C4-2B (cell line): ENCODE results near the gene ADAT3.

Source experiments
- ZFX ChIP-seq: fragments of 450-650 bp; IDR thresholded peaks from 2 replicates; pipeline ENCODE4 v1.6.1; 2017
- TF ChIP-seq, protein P1 (sequence below): fragments of 450-650 bp; conservative IDR thresholded peaks from 2 replicates; pipeline ENCODE4 v1.5.1; 2017; ENCODE audit warnings: mild to moderate bottlenecking

DNA sequence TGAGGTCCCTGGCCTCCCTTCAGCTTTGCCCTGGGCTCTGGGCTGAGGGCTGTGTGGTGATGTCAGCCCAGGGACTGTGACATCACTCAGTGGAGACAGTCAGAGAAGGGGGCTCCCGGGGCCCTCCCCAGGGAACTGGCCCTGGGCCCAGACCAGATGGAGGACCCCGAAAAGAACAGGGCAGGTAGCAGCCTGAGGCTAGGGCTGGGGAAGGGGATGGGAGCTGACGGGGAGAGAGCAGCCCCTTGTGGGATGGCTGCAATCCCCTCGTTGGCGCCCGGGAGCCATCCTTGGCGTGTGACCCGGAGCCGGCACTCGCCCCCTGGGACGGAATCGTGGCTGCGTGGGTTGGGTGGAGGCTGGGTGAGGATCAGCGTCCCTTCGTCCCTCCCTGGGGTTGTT, 49.3 kb downstream of the ADAT3 start:
- TF ChIP-seq, protein P1, sequence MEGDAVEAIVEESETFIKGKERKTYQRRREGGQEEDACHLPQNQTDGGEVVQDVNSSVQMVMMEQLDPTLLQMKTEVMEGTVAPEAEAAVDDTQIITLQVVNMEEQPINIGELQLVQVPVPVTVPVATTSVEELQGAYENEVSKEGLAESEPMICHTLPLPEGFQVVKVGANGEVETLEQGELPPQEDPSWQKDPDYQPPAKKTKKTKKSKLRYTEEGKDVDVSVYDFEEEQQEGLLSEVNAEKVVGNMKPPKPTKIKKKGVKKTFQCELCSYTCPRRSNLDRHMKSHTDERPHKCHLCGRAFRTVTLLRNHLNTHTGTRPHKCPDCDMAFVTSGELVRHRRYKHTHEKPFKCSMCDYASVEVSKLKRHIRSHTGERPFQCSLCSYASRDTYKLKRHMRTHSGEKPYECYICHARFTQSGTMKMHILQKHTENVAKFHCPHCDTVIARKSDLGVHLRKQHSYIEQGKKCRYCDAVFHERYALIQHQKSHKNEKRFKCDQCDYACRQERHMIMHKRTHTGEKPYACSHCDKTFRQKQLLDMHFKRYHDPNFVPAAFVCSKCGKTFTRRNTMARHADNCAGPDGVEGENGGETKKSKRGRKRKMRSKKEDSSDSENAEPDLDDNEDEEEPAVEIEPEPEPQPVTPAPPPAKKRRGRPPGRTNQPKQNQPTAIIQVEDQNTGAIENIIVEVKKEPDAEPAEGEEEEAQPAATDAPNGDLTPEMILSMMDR: no peak
- no peak for TF ChIP-seq ZFX
